ENCODE data around the gene NTN1.
A peak's percentile ranks its signal among the peaks of the same experiment; 100 is the strongest.
"Not testable (repeated sequence)": the region's sequence is repeated elsewhere in the genome, so short reads cannot be mapped to it uniquely, and the experiment has no call there.

The NTN1 gene

GRCh38 chr17:9021158-9021991, at the start of gene NTN1:
Gene NTN1 (plus strand): TSS chr17:9021510. CDS start chr17:9022374, 864 bp downstream.
- no peak for DNase-seq (ENCODE audit: low read depth)
- H3K4me3 ChIP-seq (ENCODE audit: low read depth, low read length), result peak within 1 kb of the TSS; percentile 55

GRCh38 chr17:8975091-8975725, 46.1 kb upstream of the NTN1 start:
- DNase-seq (ENCODE audit: low read depth), result no peak
- H3K4me3 ChIP-seq (ENCODE audit: low read depth, low read length), result no peak overlapping the region

GRCh38 chr17:8976638-8977037, 44.7 kb upstream of the NTN1 start:
- no peak for DNase-seq (ENCODE audit: low read depth)
- no peak overlapping the region for H3K4me3 ChIP-seq (ENCODE audit: low read depth, low read length)

- no peak for DNase-seq (ENCODE audit: low read depth)
- no peak overlapping the region for H3K4me3 ChIP-seq (ENCODE audit: low read depth, low read length)
Measured at GRCh38 chr17:8979715-8980114, 41.6 kb upstream of the NTN1 start.

GRCh38 chr17:8981443-8981842, 39.9 kb upstream of the NTN1 start:
- H3K4me3 ChIP-seq (ENCODE audit: low read depth, low read length), result no peak overlapping the region

GRCh38 chr17:8984225-8984624, 37.1 kb upstream of the NTN1 start:
- DNase-seq (ENCODE audit: low read depth); H3K4me3 ChIP-seq (ENCODE audit: low read depth, low read length): not testable (repeated sequence)

More at GRCh38 chr17:8981443-8981842, 39.9 kb upstream of the NTN1 start:
- DNase-seq (ENCODE audit: low read depth), result no peak

GRCh38 chr17:8985054-8985701, 36.1 kb upstream of the NTN1 start:
- no peak overlapping the region for H3K4me3 ChIP-seq (ENCODE audit: low read depth, low read length)
- DNase-seq (ENCODE audit: low read depth), result no peak

GRCh38 chr17:8986295-8986694, 35.0 kb upstream of the NTN1 start:
- no peak for DNase-seq (ENCODE audit: low read depth)
- H3K4me3 ChIP-seq (ENCODE audit: low read depth, low read length), result no peak overlapping the region

- H3K4me3 ChIP-seq (ENCODE audit: low read depth, low read length); DNase-seq (ENCODE audit: low read depth): not testable (repeated sequence)
Measured at GRCh38 chr17:8988263-8988935, 32.9 kb upstream of the NTN1 start.

- no peak for DNase-seq (ENCODE audit: low read depth)
- H3K4me3 ChIP-seq (ENCODE audit: low read depth, low read length), result no peak overlapping the region
Measured at GRCh38 chr17:8991514-8992285, 29.6 kb upstream of the NTN1 start.

GRCh38 chr17:8994319-8994718, 27.0 kb upstream of the NTN1 start:
- no peak overlapping the region for H3K4me3 ChIP-seq (ENCODE audit: low read depth, low read length)
- DNase-seq (ENCODE audit: low read depth), result no peak

GRCh38 chr17:8995711-8996110, 25.6 kb upstream of the NTN1 start:
- H3K4me3 ChIP-seq (ENCODE audit: low read depth, low read length), result no peak overlapping the region
- no peak for DNase-seq (ENCODE audit: low read depth)

GRCh38 chr17:8997994-8998628, 23.2 kb upstream of the NTN1 start:
- H3K4me3 ChIP-seq (ENCODE audit: low read depth, low read length), result no peak overlapping the region
- DNase-seq (ENCODE audit: low read depth), result no peak

GRCh38 chr17:9001559-9001958, 19.8 kb upstream of the NTN1 start:
- no peak for DNase-seq (ENCODE audit: low read depth)

GRCh38 chr17:9002227-9002605, 19.1 kb upstream of the NTN1 start:
- H3K4me3 ChIP-seq (ENCODE audit: low read depth, low read length), result no peak overlapping the region
- DNase-seq (ENCODE audit: low read depth), result no peak

More at GRCh38 chr17:9001559-9001958, 19.8 kb upstream of the NTN1 start:
- H3K4me3 ChIP-seq (ENCODE audit: low read depth, low read length), result no peak overlapping the region

- H3K4me3 ChIP-seq (ENCODE audit: low read depth, low read length), result peak overlapping the region; percentile 18
- DNase-seq (ENCODE audit: low read depth), result no peak
Measured at GRCh38 chr17:9002606-9003354, 18.5 kb upstream of the NTN1 start.

GRCh38 chr17:9003355-9004131, 17.8 kb upstream of the NTN1 start:
- no peak for DNase-seq (ENCODE audit: low read depth)
- H3K4me3 ChIP-seq (ENCODE audit: low read depth, low read length), result peak overlapping the region; percentile 18

Data from skeletal muscle cell (primary cell).